ENCODE results near the gene CAMTA1. TPM values are rescaled to one million over a fixed set of nuclear protein-coding genes. Genes with fewer than 3 reads are reported as not detected.
A peak's percentile ranks its signal among the peaks of the same experiment; 100 is the strongest.

Gene CAMTA1
- total and polyA plus RNA-seq, 2 experiments from 2014 or later = 89.0 to 145 TPM

- no peaks in the 10 kb centered on the region for H3K27me3 ChIP-seq
- no peak for DNase-seq (ENCODE audit: low spot score)
- H2AFZ ChIP-seq = no peak overlapping the region
- no peaks in the 10 kb centered on the region for H3K9me2 ChIP-seq (replicated peaks; ENCODE audit: insufficient read depth)
- peaks cover 14% of the 10 kb centered on the region for H3K4me1 ChIP-seq (ENCODE audit: insufficient read depth)
- no peak overlapping the region for H3K27ac ChIP-seq
- no peaks in the 10 kb centered on the region for H4K20me1 ChIP-seq (ENCODE audit: insufficient read depth, poor library complexity, severe bottlenecking)
- H3K4me2 ChIP-seq = no peak overlapping the region
- no peak overlapping the region for H3K4me3 ChIP-seq
- 78% methylated on average over 6 of the region's 6 CpGs for WGBS (ENCODE audit: low lambda C conversion rate, missing lambda C conversion rate)
- TF ChIP-seq EZH2 (IDR thresholded peaks at IDR 0.05; ENCODE audit: borderline replicate concordance) (no peak), EZH2phosphoT487 (IDR thresholded peaks at IDR 0.05; ENCODE audit: low read depth, severe bottlenecking, unreplicated experiment) (no peak)
- TF ChIP-seq, protein P1, sequence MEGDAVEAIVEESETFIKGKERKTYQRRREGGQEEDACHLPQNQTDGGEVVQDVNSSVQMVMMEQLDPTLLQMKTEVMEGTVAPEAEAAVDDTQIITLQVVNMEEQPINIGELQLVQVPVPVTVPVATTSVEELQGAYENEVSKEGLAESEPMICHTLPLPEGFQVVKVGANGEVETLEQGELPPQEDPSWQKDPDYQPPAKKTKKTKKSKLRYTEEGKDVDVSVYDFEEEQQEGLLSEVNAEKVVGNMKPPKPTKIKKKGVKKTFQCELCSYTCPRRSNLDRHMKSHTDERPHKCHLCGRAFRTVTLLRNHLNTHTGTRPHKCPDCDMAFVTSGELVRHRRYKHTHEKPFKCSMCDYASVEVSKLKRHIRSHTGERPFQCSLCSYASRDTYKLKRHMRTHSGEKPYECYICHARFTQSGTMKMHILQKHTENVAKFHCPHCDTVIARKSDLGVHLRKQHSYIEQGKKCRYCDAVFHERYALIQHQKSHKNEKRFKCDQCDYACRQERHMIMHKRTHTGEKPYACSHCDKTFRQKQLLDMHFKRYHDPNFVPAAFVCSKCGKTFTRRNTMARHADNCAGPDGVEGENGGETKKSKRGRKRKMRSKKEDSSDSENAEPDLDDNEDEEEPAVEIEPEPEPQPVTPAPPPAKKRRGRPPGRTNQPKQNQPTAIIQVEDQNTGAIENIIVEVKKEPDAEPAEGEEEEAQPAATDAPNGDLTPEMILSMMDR (IDR thresholded peaks at IDR 0.05; ENCODE audit: poor library complexity) = no peak
- H3K36me3 ChIP-seq (replicated peaks; ENCODE audit: insufficient read depth, low read depth) = no peaks in the 10 kb centered on the region
- no peaks in the 10 kb centered on the region for H3K9me3 ChIP-seq (ENCODE audit: low read depth)
- no peaks in the 10 kb centered on the region for H3K79me2 ChIP-seq
Measured at GRCh38 chr1:7315946-7316345, 530.7 kb downstream of the CAMTA1 start.

- Histone ChIP-seq H3K4me1 (ENCODE audit: insufficient read depth) (peaks cover 11% of the 10 kb centered on the region), H3K9me3 (ENCODE audit: low read depth) (no peaks in the 10 kb centered on the region), H3K27me3 (no peaks in the 10 kb centered on the region), H3K79me2 (no peaks in the 10 kb centered on the region), H3K36me3 (replicated peaks; ENCODE audit: insufficient read depth, low read depth) (no peaks in the 10 kb centered on the region), H3K4me2 (no peak overlapping the region), H3K27ac (peak overlapping the region; percentile 60), H2AFZ (no peak overlapping the region), H3K4me3 (no peak overlapping the region), H3K9me2 (replicated peaks; ENCODE audit: insufficient read depth) (no peaks in the 10 kb centered on the region), H4K20me1 (ENCODE audit: insufficient read depth, poor library complexity, severe bottlenecking) (no peaks in the 10 kb centered on the region)
- WGBS (ENCODE audit: low lambda C conversion rate, missing lambda C conversion rate) = 59% methylated on average over 2 of the region's 2 CpGs
- peak; percentile 52 for DNase-seq (ENCODE audit: low spot score)
- TF ChIP-seq, protein P1 (IDR thresholded peaks at IDR 0.05; ENCODE audit: poor library complexity) = no peak
- TF ChIP-seq EZH2 (IDR thresholded peaks at IDR 0.05; ENCODE audit: borderline replicate concordance) (no peak), EZH2phosphoT487 (IDR thresholded peaks at IDR 0.05; ENCODE audit: low read depth, severe bottlenecking, unreplicated experiment) (no peak)
Measured at GRCh38 chr1:7317888-7318287, 532.6 kb downstream of the CAMTA1 start.

GRCh38 chr1:7319196-7319595 is 533.9 kb downstream of the CAMTA1 start:
- WGBS (ENCODE audit: low lambda C conversion rate, missing lambda C conversion rate) = 91% methylated on average over 5 of the region's 5 CpGs

More at GRCh38 chr1:7319196-7319595, 533.9 kb downstream of the CAMTA1 start:
- no peak for DNase-seq (ENCODE audit: low spot score)
- no peaks in the 10 kb centered on the region for H3K9me2 ChIP-seq (replicated peaks; ENCODE audit: insufficient read depth)
- no peak overlapping the region for H2AFZ ChIP-seq
- H3K36me3 ChIP-seq (replicated peaks; ENCODE audit: insufficient read depth, low read depth) = no peaks in the 10 kb centered on the region
- peaks cover 4% of the 10 kb centered on the region for H3K4me1 ChIP-seq (ENCODE audit: insufficient read depth)
- no peak overlapping the region for H3K27ac ChIP-seq
- H3K4me3 ChIP-seq = no peak overlapping the region
- no peaks in the 10 kb centered on the region for H4K20me1 ChIP-seq (ENCODE audit: insufficient read depth, poor library complexity, severe bottlenecking)
- H3K27me3 ChIP-seq = no peaks in the 10 kb centered on the region
- H3K79me2 ChIP-seq = no peaks in the 10 kb centered on the region
- H3K4me2 ChIP-seq = no peak overlapping the region
- H3K9me3 ChIP-seq (ENCODE audit: low read depth) = no peaks in the 10 kb centered on the region
- TF ChIP-seq EZH2phosphoT487 (IDR thresholded peaks at IDR 0.05; ENCODE audit: low read depth, severe bottlenecking, unreplicated experiment) = no peak
- TF ChIP-seq EZH2 (IDR thresholded peaks at IDR 0.05; ENCODE audit: borderline replicate concordance) = no peak
- TF ChIP-seq, protein P1 (IDR thresholded peaks at IDR 0.05; ENCODE audit: poor library complexity) = no peak

Data from hepatocyte (in vitro differentiated cells).